HG03196 (cell line): ENCODE measurements around the gene SRRM2.

ENCODE experiments used
- ATAC-seq: cut with Tn5 transposase; IDR thresholded peaks from one replicate; pipeline ENCODE4 v1.9.1; 2021; ENCODE audit not compliant: unreplicated experiment

Gene SRRM2

GRCh38 chr16:2752035-2752849, at the start of gene SRRM2:
Gene SRRM2, plus strand, starts transcription at chr16:2752638. Its CDS starts 3,727 bp downstream, at chr16:2756365.
- peak; percentile 76 for ATAC-seq

- no peak for ATAC-seq
These were observed 49.3 kb upstream of the SRRM2 start for GRCh38 chr16:2702871-2703745.

GRCh38 chr16:2704166-2704982, 48.1 kb upstream of the SRRM2 start:
- ATAC-seq, result no peak

GRCh38 chr16:2704983-2705275, 47.5 kb upstream of the SRRM2 start:
- ATAC-seq, result no peak

GRCh38 chr16:2705351-2705750, 47.1 kb upstream of the SRRM2 start:
- ATAC-seq, result no peak

- ATAC-seq, result no peak
These were observed 46.4 kb upstream of the SRRM2 start for GRCh38 chr16:2706085-2706484.

- ATAC-seq, result no peak
These were observed 45.7 kb upstream of the SRRM2 start for GRCh38 chr16:2706611-2707311.

- ATAC-seq, result no peak
These were observed 44.8 kb upstream of the SRRM2 start for GRCh38 chr16:2707368-2708289.

GRCh38 chr16:2708290-2708639, 44.2 kb upstream of the SRRM2 start:
- ATAC-seq, result no peak

GRCh38 chr16:2708955-2709587, 43.4 kb upstream of the SRRM2 start:
- no peak for ATAC-seq

- no peak for ATAC-seq
These were observed 42.9 kb upstream of the SRRM2 start for GRCh38 chr16:2709588-2709984.

GRCh38 chr16:2710021-2710710, 42.3 kb upstream of the SRRM2 start:
- ATAC-seq, result no peak

GRCh38 chr16:2710711-2711231, 41.7 kb upstream of the SRRM2 start:
- no peak for ATAC-seq

- ATAC-seq, result no peak
These were observed 40.9 kb upstream of the SRRM2 start for GRCh38 chr16:2711370-2712062.

GRCh38 chr16:2712063-2712441, 40.4 kb upstream of the SRRM2 start:
- ATAC-seq, result no peak

- no peak for ATAC-seq
These were observed 39.9 kb upstream of the SRRM2 start for GRCh38 chr16:2712546-2712945.

GRCh38 chr16:2713523-2713922, 38.9 kb upstream of the SRRM2 start:
- no peak for ATAC-seq
